GM18502 (cell line): ENCODE data around the gene KCNMA1.

Source experiments
- ATAC-seq: cut with Tn5 transposase; IDR thresholded peaks from one replicate; pipeline ENCODE4 v1.9.1; 2021; ENCODE audit warnings: mild to moderate bottlenecking; ENCODE audit not compliant: unreplicated experiment, poor library complexity

The KCNMA1 gene

GRCh38 chr10:77090381-77091356 lies 546.9 kb downstream of the KCNMA1 start:
- no peak for ATAC-seq

- ATAC-seq: no peak
Measured at GRCh38 chr10:77087366-77087765, 550.2 kb downstream of the KCNMA1 start.

- ATAC-seq: no peak
Measured at GRCh38 chr10:77086081-77086480, 551.5 kb downstream of the KCNMA1 start.

GRCh38 chr10:77085344-77085743 lies 552.3 kb downstream of the KCNMA1 start:
- ATAC-seq: no peak

- ATAC-seq: no peak
Measured at GRCh38 chr10:77084431-77085144, 553.0 kb downstream of the KCNMA1 start.

GRCh38 chr10:77082601-77083252 lies 554.9 kb downstream of the KCNMA1 start:
- ATAC-seq: no peak

GRCh38 chr10:77081481-77081891 lies 556.1 kb downstream of the KCNMA1 start:
- ATAC-seq: no peak

GRCh38 chr10:77080361-77081027 lies 557.1 kb downstream of the KCNMA1 start:
- no peak for ATAC-seq

- ATAC-seq: no peak
Measured at GRCh38 chr10:77079592-77080300, 557.9 kb downstream of the KCNMA1 start.

GRCh38 chr10:77077316-77077945 lies 560.2 kb downstream of the KCNMA1 start:
- no peak for ATAC-seq

- ATAC-seq: no peak
Measured at GRCh38 chr10:77075926-77076325, 561.7 kb downstream of the KCNMA1 start.

- no peak for ATAC-seq
Measured at GRCh38 chr10:77074104-77074624, 563.4 kb downstream of the KCNMA1 start.

- ATAC-seq: no peak
Measured at GRCh38 chr10:77073663-77073960, 564.0 kb downstream of the KCNMA1 start.

- ATAC-seq: no peak
Measured at GRCh38 chr10:77072836-77073662, 564.6 kb downstream of the KCNMA1 start.

GRCh38 chr10:77072361-77072835 lies 565.2 kb downstream of the KCNMA1 start:
- ATAC-seq: no peak

- no peak for ATAC-seq
Measured at GRCh38 chr10:77071956-77072355, 565.7 kb downstream of the KCNMA1 start.

- ATAC-seq: no peak
Measured at GRCh38 chr10:77071001-77071511, 566.6 kb downstream of the KCNMA1 start.

GRCh38 chr10:77070346-77070745 lies 567.3 kb downstream of the KCNMA1 start:
- ATAC-seq: no peak
